WTC11 (cell line): ENCODE data around the gene SLC25A24. TPM values are rescaled to one million over a fixed set of nuclear protein-coding genes. Genes with fewer than 3 reads are reported as not detected.

Experiments
- ETV6 ChIP-seq: sonication (generic); formaldehyde crosslinking; IDR thresholded peaks from 2 replicates; pipeline ENCODE4 v1.8.1; 2022; ENCODE audit warnings: mild to moderate bottlenecking, missing genetic modification reagents
- FOXJ3 ChIP-seq: sonication (generic); formaldehyde crosslinking; IDR thresholded peaks from 2 replicates; pipeline ENCODE4 v1.9.0; 2021; ENCODE audit warnings: missing genetic modification reagents, mild to moderate bottlenecking, borderline replicate concordance
- IRF2 ChIP-seq: sonication (generic); formaldehyde crosslinking; IDR thresholded peaks from 2 replicates; pipeline ENCODE4 v1.8.0; 2022; ENCODE audit warnings: low read depth, missing genetic modification reagents, borderline replicate concordance
- JAZF1 ChIP-seq: fragments of 250-450 bp; sonication (Bioruptor Pico); IDR thresholded peaks from 2 replicates; pipeline ENCODE4 v1.9.0; 2021; ENCODE audit warnings: moderate library complexity, mild to moderate bottlenecking, inconsistent platforms
- JUN ChIP-seq: sonication (generic); formaldehyde crosslinking; IDR thresholded peaks from 2 replicates; pipeline ENCODE4 v1.8.0; 2023; ENCODE audit warnings: mild to moderate bottlenecking, missing genetic modification reagents
- MYBL2 ChIP-seq: sonication (generic); formaldehyde crosslinking; IDR thresholded peaks from 2 replicates; pipeline ENCODE4 v1.8.1; 2023; ENCODE audit warnings: mild to moderate bottlenecking, moderate library complexity, missing genetic modification reagents
- NR1H2 ChIP-seq: sonication (generic); formaldehyde crosslinking; IDR thresholded peaks from 2 replicates; pipeline ENCODE4 v1.9.0; 2021; ENCODE audit warnings: mild to moderate bottlenecking, moderate library complexity, missing genetic modification reagents
- NR2C2 ChIP-seq: sonication (generic); formaldehyde crosslinking; IDR thresholded peaks from 2 replicates; pipeline ENCODE4 v1.8.0; 2022; ENCODE audit warnings: mild to moderate bottlenecking, missing genetic modification reagents
- RELA ChIP-seq: sonication (generic); formaldehyde crosslinking; IDR thresholded peaks from 2 replicates; pipeline ENCODE4 v1.8.1; 2022; ENCODE audit warnings: missing genetic modification reagents, mild to moderate bottlenecking, borderline replicate concordance
- SMAD3 ChIP-seq: sonication (generic); formaldehyde crosslinking; IDR thresholded peaks from 2 replicates; pipeline ENCODE4 v1.8.0; 2022; ENCODE audit warnings: missing genetic modification reagents, mild to moderate bottlenecking, borderline replicate concordance
- SMAD4 ChIP-seq: sonication (generic); formaldehyde crosslinking; IDR thresholded peaks from 2 replicates; pipeline ENCODE4 v1.8.0; 2022; ENCODE audit warnings: mild to moderate bottlenecking, missing genetic modification reagents
- SOX15 ChIP-seq: fragments of 250-450 bp; sonication (Bioruptor Pico); IDR thresholded peaks from 2 replicates; pipeline ENCODE4 v1.9.0; 2021; ENCODE audit warnings: mild to moderate bottlenecking
- ZNF121 ChIP-seq: sonication (generic); formaldehyde crosslinking; IDR thresholded peaks from 2 replicates; pipeline ENCODE4 v1.8.0; 2023; ENCODE audit warnings: missing genetic modification reagents
- ZNF138 ChIP-seq: sonication (generic); formaldehyde crosslinking; conservative IDR thresholded peaks from 2 replicates; pipeline ENCODE4 v1.8.1; 2022; ENCODE audit warnings: mild to moderate bottlenecking, moderate library complexity, missing genetic modification reagents
- ZNF396 ChIP-seq: fragments of 250-450 bp; sonication (Bioruptor Pico); IDR thresholded peaks from 2 replicates; pipeline ENCODE4 v1.8.0; 2021; ENCODE audit warnings: mild to moderate bottlenecking, moderate library complexity, borderline replicate concordance
- ZNF416 ChIP-seq: fragments of 250-450 bp; sonication (Bioruptor Pico); IDR thresholded peaks from 2 replicates; pipeline ENCODE4 v1.9.0; 2021; ENCODE audit warnings: mild to moderate bottlenecking, inconsistent platforms
- ZNF423 ChIP-seq: fragments of 250-450 bp; sonication (Bioruptor Pico); IDR thresholded peaks from 2 replicates; pipeline ENCODE4 v2.1.2; 2022; ENCODE audit warnings: mild to moderate bottlenecking, moderate library complexity
- total RNA-seq: library from RNA; stranded (reverse); gene quantifications from 3 replicates; pipeline ENCODE4 v1.2.3, GENCODE V29; 2021
- TF ChIP-seq, protein P1 (sequence below): sonication (generic); formaldehyde crosslinking; IDR thresholded peaks from 2 replicates; pipeline ENCODE4 v1.8.1; 2022; ENCODE audit warnings: missing genetic modification reagents, borderline replicate concordance
- TF ChIP-seq, protein P2 (sequence below): fragments of 250-450 bp; sonication (Bioruptor Pico); IDR thresholded peaks from 2 replicates; pipeline ENCODE4 v1.8.0; 2021; ENCODE audit warnings: mild to moderate bottlenecking
- TF ChIP-seq, protein P3 (sequence below): sonication (generic); formaldehyde crosslinking; IDR thresholded peaks from 2 replicates; pipeline ENCODE4 v1.8.1; 2023; ENCODE audit warnings: mild to moderate bottlenecking, missing genetic modification reagents, moderate library complexity
- TF ChIP-seq, protein P4 (sequence below): sonication (generic); formaldehyde crosslinking; IDR thresholded peaks from 2 replicates; pipeline ENCODE4 v1.8.0; 2022; ENCODE audit warnings: mild to moderate bottlenecking, missing genetic modification reagents
- TF ChIP-seq, protein P5 (sequence below): sonication (generic); formaldehyde crosslinking; IDR thresholded peaks from 2 replicates; pipeline ENCODE4 v1.8.1; 2023; ENCODE audit warnings: mild to moderate bottlenecking, missing genetic modification reagents, borderline replicate concordance
- TF ChIP-seq, protein P6 (sequence below): sonication (generic); formaldehyde crosslinking; IDR thresholded peaks from 2 replicates; pipeline ENCODE4 v1.8.1; 2023; ENCODE audit warnings: mild to moderate bottlenecking, missing genetic modification reagents
- TF ChIP-seq, protein P7 (sequence below): sonication (generic); formaldehyde crosslinking; IDR thresholded peaks from 2 replicates; pipeline ENCODE4 v1.8.1; 2022; ENCODE audit warnings: mild to moderate bottlenecking, missing genetic modification reagents, moderate library complexity, borderline replicate concordance

The SLC25A24 gene
- total RNA-seq, 1 experiment from 2014 or later = 39.1 TPM

DNA sequence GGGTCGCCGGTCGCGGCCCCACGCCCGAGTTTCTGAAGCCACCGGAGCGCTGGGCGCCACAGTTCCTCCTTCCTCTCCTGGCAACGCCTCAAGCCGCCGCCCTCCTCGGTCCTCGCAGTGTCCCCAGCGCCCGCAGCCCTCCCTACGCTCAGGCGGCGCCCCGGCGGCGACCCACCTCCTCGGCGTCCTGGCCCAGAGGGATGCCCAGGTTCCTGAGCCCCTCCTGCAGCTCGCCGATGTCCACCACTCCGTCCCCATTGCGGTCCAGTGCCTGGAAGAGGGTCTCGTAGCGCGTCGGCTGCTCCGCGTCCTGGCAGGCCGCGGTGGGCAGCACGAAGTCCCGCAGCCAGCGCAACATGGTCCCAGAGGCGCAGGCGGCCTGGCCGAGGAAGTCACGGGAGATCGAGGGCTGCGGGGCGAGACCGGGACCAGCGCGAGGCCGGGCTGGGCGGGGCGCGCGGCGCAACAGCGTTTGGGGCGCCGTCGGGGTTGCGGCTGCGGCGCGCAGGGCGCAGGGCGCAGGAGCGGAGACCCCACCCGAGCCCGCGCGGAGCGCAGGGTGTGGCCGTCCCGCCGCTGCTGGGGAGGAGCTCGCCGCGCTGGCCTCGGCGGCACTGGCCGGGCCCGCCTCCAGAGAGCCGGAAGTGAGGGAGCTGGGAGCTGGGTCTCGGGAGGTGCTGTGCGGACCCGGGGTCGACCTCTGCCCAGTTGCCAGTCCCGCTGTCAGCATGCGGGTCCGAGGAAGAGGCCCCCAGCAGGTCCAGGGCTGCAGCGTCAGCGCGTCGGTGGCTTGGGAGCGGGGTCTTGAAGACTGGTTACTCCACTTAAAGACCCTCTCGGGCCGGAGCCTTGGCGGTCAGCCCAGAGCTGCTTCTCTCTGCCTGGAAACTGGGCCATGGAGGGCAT lies at the start of gene SLC25A24 (continued):
- TF ChIP-seq, protein P1, sequence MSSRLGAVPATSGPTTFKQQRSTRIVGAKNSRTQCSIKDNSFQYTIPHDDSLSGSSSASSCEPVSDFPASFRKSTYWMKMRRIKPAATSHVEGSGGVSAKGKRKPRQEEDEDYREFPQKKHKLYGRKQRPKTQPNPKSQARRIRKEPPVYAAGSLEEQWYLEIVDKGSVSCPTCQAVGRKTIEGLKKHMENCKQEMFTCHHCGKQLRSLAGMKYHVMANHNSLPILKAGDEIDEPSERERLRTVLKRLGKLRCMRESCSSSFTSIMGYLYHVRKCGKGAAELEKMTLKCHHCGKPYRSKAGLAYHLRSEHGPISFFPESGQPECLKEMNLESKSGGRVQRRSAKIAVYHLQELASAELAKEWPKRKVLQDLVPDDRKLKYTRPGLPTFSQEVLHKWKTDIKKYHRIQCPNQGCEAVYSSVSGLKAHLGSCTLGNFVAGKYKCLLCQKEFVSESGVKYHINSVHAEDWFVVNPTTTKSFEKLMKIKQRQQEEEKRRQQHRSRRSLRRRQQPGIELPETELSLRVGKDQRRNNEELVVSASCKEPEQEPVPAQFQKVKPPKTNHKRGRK (CRISPR knock-in tag) = no peak
- TF ChIP-seq SMAD3 (CRISPR knock-in tag) (no peak), ZNF121 (CRISPR knock-in tag) (no peak), JUN (CRISPR knock-in tag) (peak; percentile 52; the same call in 1 of the 2 replicates), SMAD4 (CRISPR knock-in tag) (no peak), ETV6 (no peak), ZNF423 (CRISPR knock-in tag) (no peak), SOX15 (CRISPR knock-in tag) (no peak), FOXJ3 (CRISPR knock-in tag) (no peak), ZNF396 (CRISPR knock-in tag) (no peak), NR1H2 (CRISPR knock-in tag) (no peak), JAZF1 (CRISPR knock-in tag) (no peak), ZNF416 (CRISPR knock-in tag) (no peak), ZNF138 (no peak), MYBL2 (no peak), IRF2 (CRISPR knock-in tag) (peak; percentile 49; the same call in 1 of the 2 replicates), NR2C2 (CRISPR knock-in tag) (no peak), RELA (CRISPR knock-in tag) (0 out of 2 replicates have a peak, but pooled peaks have one; percentile 16)
- TF ChIP-seq, protein P2, sequence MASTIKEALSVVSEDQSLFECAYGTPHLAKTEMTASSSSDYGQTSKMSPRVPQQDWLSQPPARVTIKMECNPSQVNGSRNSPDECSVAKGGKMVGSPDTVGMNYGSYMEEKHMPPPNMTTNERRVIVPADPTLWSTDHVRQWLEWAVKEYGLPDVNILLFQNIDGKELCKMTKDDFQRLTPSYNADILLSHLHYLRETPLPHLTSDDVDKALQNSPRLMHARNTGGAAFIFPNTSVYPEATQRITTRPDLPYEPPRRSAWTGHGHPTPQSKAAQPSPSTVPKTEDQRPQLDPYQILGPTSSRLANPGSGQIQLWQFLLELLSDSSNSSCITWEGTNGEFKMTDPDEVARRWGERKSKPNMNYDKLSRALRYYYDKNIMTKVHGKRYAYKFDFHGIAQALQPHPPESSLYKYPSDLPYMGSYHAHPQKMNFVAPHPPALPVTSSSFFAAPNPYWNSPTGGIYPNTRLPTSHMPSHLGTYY (CRISPR knock-in tag) = no peak
- TF ChIP-seq, protein P3, sequence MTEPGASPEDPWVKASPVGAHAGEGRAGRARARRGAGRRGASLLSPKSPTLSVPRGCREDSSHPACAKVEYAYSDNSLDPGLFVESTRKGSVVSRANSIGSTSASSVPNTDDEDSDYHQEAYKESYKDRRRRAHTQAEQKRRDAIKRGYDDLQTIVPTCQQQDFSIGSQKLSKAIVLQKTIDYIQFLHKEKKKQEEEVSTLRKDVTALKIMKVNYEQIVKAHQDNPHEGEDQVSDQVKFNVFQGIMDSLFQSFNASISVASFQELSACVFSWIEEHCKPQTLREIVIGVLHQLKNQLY (CRISPR knock-in tag) = 0 out of 2 replicates have a peak, but pooled peaks have one; percentile 36
- TF ChIP-seq, protein P4, sequence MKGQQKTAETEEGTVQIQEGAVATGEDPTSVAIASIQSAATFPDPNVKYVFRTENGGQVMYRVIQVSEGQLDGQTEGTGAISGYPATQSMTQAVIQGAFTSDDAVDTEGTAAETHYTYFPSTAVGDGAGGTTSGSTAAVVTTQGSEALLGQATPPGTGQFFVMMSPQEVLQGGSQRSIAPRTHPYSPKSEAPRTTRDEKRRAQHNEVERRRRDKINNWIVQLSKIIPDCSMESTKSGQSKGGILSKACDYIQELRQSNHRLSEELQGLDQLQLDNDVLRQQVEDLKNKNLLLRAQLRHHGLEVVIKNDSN = 0 out of 2 replicates have a peak, but pooled peaks have one; percentile 18
- TF ChIP-seq, protein P5, sequence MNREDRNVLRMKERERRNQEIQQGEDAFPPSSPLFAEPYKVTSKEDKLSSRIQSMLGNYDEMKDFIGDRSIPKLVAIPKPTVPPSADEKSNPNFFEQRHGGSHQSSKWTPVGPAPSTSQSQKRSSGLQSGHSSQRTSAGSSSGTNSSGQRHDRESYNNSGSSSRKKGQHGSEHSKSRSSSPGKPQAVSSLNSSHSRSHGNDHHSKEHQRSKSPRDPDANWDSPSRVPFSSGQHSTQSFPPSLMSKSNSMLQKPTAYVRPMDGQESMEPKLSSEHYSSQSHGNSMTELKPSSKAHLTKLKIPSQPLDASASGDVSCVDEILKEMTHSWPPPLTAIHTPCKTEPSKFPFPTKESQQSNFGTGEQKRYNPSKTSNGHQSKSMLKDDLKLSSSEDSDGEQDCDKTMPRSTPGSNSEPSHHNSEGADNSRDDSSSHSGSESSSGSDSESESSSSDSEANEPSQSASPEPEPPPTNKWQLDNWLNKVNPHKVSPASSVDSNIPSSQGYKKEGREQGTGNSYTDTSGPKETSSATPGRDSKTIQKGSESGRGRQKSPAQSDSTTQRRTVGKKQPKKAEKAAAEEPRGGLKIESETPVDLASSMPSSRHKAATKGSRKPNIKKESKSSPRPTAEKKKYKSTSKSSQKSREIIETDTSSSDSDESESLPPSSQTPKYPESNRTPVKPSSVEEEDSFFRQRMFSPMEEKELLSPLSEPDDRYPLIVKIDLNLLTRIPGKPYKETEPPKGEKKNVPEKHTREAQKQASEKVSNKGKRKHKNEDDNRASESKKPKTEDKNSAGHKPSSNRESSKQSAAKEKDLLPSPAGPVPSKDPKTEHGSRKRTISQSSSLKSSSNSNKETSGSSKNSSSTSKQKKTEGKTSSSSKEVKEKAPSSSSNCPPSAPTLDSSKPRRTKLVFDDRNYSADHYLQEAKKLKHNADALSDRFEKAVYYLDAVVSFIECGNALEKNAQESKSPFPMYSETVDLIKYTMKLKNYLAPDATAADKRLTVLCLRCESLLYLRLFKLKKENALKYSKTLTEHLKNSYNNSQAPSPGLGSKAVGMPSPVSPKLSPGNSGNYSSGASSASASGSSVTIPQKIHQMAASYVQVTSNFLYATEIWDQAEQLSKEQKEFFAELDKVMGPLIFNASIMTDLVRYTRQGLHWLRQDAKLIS (CRISPR knock-in tag) = no peak
- TF ChIP-seq, protein P6, sequence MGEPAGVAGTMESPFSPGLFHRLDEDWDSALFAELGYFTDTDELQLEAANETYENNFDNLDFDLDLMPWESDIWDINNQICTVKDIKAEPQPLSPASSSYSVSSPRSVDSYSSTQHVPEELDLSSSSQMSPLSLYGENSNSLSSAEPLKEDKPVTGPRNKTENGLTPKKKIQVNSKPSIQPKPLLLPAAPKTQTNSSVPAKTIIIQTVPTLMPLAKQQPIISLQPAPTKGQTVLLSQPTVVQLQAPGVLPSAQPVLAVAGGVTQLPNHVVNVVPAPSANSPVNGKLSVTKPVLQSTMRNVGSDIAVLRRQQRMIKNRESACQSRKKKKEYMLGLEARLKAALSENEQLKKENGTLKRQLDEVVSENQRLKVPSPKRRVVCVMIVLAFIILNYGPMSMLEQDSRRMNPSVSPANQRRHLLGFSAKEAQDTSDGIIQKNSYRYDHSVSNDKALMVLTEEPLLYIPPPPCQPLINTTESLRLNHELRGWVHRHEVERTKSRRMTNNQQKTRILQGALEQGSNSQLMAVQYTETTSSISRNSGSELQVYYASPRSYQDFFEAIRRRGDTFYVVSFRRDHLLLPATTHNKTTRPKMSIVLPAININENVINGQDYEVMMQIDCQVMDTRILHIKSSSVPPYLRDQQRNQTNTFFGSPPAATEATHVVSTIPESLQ (CRISPR knock-in tag) = no peak
- TF ChIP-seq, protein P7, sequence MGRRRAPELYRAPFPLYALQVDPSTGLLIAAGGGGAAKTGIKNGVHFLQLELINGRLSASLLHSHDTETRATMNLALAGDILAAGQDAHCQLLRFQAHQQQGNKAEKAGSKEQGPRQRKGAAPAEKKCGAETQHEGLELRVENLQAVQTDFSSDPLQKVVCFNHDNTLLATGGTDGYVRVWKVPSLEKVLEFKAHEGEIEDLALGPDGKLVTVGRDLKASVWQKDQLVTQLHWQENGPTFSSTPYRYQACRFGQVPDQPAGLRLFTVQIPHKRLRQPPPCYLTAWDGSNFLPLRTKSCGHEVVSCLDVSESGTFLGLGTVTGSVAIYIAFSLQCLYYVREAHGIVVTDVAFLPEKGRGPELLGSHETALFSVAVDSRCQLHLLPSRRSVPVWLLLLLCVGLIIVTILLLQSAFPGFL (CRISPR knock-in tag) = no peak
